GM13977 (cell line): ENCODE data around the gene ERC1.

Source experiments
- DNase-seq: peaks from one replicate; pipeline ENCODE4 v3.0.0; 2012; ENCODE audit warnings: low spot score
- CTCF ChIP-seq: IDR thresholded peaks from 2 replicates; pipeline ENCODE4 v1.5.1; 2012; ENCODE audit warnings: mild to moderate bottlenecking, control low read depth; ENCODE audit not compliant: insufficient read depth; ENCODE audit errors: extremely low read depth, missing control alignments
- in situ Hi-C: fragments of 300-500 bp; cut with MboI; formaldehyde crosslinking; loops from one replicate; pipeline ENCODE4 v1.12.0; 2022; ENCODE audit warnings: low sequenced_read_pairs, low pct_unique_long_range_greater_than_20kb, mixed read lengths, inconsistent platforms; ENCODE audit not compliant: unreplicated experiment

Gene ERC1

GRCh38 chr12:1439687-1440086 is 448.7 kb downstream of the ERC1 start:
- no peak for DNase-seq
- in situ Hi-C loops = no loop called here
- no peak for TF ChIP-seq CTCF

GRCh38 chr12:1443421-1444141 is 452.6 kb downstream of the ERC1 start:
- in situ Hi-C loops = no loop called here
- no peak for DNase-seq
- no peak for TF ChIP-seq CTCF

- in situ Hi-C loops = no loop called here
- no peak for DNase-seq
- TF ChIP-seq CTCF = no peak
Measured at GRCh38 chr12:1444142-1444516, 453.1 kb downstream of the ERC1 start.

- no peak for TF ChIP-seq CTCF
- in situ Hi-C loops = no loop called here
- DNase-seq = no peak
Measured at GRCh38 chr12:1445807-1446206, 454.8 kb downstream of the ERC1 start.

- DNase-seq = no peak
- no peak for TF ChIP-seq CTCF
- in situ Hi-C loops = no loop called here
Measured at GRCh38 chr12:1448336-1448735, 457.3 kb downstream of the ERC1 start.

- in situ Hi-C loops = no loop called here
- no peak for DNase-seq
- no peak for TF ChIP-seq CTCF
Measured at GRCh38 chr12:1453810-1454209, 462.8 kb downstream of the ERC1 start.
